ENCODE data around the gene WEE1.

The WEE1 gene

GRCh38 chr11:9567401-9567800 is 6.1 kb upstream of the WEE1 start:
- no peak for DNase-seq

GRCh38 chr11:9568161-9568853 is 5.2 kb upstream of the WEE1 start:
- DNase-seq, result no peak

DNA sequence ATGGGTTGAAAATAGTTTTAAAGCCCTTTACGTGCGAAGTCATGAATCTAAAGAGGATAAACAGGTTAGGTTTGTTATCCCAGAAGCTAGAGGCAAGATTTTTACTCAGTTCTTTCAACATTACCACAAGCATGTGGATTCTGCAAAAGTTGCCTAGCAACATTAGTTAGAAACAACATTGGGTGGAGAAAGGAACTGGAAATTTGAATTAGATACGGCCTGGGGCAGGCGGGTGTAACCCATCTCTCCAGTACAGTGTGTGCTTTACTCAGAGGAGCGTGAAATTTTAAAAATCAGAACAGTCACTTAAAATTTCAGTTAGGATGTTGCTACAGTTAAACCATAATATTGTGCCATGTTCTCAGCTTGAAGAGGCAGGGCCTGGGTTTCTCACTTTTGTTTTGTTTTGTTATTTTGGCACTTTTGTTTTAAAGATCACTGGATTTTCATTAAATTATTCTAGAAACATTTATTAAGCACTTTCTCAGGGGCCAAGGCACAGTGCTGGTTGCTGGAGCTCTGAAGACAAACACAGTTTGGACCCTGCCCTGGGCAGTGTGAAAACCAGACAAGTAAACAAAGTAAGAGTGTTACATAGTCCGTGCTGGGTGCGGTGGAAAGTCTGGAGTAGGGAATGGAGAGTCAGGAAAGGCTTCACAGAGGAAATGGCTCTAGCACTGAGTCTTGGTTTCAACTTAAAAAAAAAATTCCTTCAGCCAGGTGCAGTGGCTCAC is 4.4 kb upstream of the WEE1 start:
- no peak for DNase-seq

- no peak for DNase-seq
Measured at GRCh38 chr11:9569588-9570164, 3.8 kb upstream of the WEE1 start.

DNA sequence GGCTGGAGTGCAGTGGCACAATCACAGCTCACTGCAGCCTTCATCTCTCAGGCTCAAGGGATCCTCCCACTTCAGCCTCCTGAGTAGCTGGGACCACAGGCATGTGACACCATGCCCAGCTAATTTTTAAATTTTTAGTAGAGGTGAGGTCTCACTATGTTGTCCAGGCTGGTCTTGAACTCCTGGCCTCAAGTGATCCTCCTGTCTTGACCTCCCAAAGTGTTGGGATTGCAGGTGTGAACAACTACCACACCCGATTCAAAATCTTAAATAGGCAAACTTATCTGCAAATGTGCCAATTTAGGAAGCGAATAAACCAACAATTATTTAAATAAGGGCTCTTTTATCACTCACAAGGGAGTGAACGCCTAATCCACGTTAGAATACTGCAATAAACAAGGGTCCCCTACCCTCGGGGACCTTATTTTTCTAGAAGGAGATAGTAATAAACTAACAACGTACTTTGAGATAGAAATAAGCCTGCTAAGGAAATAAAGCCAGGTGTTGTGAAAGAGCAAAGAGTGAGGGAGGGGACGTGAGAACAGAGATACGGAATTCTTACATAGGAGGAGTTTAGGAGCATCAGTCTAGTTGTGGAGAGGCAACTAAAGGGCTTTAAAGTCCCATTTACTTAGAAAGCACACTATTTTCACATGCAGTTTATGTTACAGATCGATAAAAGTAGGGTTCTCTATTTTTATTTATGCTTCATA is 3.0 kb upstream of the WEE1 start:
- no peak for DNase-seq

DNA sequence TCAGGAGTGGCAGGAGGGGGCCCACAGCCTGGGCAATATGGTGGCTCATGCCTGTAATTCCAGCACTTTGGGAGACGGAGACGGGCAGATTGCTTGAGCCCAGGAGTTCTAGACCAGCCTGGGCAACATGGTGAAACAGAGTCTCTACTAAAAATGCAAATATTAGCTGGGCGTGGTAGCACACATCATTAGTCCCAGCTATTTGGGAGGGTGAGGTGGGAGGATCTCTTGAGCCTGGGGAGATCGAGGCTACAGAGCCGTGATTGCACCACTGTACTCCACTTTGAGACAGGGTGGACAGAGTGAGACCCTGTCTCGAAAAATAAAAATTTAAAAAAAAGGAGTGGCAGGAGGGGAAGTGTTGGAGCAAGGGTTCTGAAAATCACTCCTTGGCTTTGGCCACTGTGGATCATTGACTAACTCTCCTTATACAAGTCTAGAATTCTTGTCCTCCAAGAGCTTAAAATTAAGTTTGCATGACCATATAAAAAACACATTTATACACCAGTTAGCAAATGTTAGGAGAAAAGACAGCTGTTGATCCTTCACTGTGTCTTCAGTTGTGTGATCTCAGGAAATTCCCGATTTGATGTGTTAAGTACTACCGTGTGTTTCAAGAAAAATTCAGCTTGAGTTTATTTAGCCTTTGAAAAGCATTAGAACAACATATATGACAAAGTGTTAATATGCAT is 2.3 kb upstream of the WEE1 start:
- no peak for DNase-seq

DNA sequence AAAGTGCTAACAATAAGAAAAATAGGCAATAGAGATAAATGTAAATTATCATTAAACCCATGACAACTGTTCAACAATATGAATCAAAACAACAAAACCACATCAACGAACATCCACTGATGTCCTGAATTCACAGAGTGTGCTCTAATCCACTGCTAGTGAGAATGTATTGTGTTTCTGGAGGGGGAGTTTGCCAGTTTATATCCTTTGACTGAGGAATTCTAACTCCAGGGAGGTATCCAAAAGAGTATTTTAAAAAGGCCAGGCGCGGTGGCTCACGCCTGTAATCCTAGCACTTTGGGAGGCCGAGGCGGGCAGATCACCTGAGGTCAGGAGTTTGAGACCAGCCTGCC is 1.7 kb upstream of the WEE1 start:
- no peak for DNase-seq

DNA sequence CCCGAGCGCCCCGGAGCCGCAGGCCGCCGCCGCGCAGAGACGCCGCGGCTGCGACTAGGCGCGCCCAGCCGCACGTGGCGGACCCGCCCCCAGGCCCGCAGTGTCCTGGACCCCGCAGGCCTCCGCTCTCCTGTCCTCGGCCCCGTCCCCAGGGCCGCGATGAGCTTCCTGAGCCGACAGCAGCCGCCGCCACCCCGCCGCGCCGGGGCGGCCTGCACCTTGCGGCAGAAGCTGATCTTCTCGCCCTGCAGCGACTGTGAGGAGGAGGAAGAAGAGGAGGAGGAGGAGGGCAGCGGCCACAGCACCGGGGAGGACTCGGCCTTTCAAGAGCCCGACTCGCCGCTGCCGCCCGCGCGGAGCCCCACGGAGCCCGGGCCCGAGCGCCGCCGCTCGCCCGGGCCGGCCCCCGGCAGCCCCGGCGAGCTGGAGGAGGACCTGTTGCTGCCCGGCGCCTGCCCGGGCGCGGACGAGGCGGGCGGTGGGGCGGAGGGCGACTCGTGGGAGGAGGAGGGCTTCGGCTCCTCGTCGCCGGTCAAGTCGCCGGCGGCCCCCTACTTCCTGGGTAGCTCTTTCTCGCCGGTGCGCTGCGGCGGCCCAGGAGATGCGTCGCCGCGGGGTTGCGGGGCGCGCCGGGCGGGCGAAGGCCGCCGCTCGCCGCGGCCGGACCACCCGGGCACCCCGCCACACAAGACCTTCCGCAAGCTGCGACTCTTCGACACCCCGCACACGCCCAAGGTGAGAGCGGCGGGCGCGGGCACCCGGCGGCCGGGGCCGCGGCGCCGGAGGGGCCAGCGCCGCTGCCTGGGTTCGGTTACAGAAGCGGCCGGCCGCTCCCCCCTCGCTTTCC is 528 bp downstream of the WEE1 start:
- DNase-seq, result no peak

DNA sequence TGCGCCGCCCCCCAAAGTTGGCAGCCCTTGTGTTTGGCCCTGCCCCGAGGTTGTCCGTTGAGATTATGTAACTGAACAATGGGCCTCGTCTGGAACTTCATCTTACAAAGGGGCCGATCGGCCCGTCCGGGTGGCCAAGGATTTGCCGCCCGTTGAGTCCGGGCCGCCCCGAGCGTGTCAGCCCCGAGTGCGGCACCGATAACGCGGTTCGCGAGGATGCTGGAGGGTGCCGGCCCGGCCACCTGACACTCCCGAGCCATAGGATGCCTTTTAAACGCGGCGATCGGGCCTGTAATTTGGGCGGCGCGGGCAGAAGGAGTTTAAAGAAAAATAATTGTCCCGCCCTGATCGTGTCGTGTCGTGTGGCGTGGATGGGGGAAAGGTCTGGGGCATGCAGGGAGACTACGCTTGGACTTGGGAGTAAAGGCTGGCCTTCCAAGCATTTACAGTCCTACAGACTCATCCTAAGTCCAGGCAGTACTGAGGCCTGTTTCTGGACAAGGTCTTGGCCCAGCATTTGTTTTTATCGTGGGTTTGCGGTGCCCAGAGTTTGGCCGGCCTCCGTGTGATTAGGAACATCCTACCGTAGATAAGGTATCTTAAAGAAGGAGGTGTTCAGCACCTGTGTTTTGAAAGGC is 1.3 kb downstream of the WEE1 start:
- DNase-seq, result no peak

DNA sequence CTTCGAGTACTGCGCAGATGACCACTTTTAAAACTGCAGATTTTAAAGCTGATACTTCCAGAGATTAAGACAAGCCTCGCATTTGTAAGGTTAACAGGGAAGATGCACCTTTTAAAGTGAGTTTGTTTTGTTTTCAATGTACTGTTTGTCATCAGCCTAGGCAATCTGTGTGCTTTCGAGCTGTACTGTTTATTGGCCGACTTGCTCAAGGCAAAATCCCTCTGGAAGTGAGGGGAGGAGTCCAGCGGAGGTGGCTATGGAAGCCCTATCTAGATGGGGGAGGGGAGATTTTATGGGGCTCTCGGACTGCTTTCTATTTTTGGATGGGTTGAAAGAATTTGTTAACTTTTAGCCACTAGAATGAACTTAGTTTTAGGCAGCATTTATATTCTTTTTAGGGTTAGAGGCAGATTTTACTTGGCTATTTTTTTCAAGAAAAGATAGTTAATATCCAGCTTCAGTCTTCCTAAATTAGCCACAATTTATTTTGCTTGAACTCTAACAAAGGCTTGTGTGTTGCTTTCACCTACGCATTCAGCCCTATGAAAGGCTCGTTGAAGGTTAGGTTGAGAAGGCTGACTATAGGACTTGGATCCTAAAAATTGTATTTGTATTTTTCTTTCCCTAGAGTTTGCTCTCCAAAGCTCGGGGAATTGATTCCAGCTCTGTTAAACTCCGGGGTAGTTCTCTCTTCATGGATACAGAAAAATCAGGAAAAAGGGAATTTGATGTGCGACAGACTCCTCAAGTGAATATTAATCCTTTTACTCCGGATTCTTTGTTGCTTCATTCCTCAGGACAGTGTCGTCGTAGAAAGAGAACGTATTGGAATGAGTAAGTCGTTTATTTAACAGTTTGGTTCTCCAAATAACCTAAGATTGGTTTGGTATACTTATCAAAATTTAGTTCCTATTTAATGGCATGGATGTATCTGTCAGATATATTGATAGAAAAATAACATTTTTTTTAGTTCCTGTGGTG is 2.1 kb downstream of the WEE1 start:
- DNase-seq, result peak; percentile 45

DNA sequence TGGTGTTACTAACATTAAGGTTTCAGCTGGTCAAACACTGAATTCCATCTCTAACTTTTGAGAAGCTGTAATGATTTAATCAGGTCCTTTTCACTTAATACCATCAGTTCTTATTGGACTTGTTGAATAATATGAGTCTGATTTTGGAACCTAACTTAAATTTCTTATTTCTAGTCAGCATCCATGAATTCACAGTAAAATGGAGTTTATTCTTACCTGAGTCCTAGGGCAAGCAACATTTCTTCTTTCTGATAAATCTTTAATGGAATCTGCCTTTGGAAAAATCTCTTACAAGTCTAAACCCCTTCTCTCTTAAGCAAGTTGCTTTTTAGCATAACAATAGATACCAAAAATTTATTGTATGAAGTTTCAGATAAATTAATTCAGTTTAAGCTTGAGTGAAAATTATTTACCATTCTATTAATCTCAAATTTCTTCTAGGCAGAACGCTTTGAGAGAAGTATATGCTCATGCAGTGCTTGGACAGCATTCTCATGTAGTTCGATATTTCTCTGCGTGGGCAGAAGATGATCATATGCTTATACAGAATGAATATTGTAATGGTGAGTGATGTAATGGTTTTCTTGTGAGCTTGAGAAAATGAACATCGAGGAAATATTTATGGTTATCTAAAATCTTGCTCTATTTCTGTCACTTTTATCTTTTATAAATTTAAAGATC is 3.4 kb downstream of the WEE1 start:
- DNase-seq, result no peak

- no peak for DNase-seq
Measured at GRCh38 chr11:9577556-9577955, 4.1 kb downstream of the WEE1 start.

- no peak for DNase-seq
Measured at GRCh38 chr11:9580894-9581293, 7.4 kb downstream of the WEE1 start.

- no peak for DNase-seq
Measured at GRCh38 chr11:9581556-9582161, 8.2 kb downstream of the WEE1 start.

DNA sequence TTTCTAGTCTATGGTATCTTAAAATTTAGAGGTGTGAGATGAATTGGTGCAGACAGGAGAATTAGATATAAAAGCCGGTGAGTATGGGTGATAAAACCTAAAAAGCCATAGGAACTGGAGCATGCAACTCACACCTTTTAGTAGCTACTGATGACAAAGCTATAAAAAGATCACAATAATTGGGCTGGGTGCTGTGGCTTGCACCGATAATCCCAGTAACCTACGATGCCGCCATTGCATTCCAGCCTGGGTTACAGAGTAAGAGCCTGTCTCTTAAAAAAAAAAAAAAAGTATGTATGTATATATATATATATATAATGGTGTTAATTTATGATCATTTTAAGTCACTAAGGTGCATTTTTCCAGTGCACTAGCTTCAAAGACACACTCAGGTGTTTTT is 17.2 kb downstream of the WEE1 start:
- no peak for DNase-seq

- no peak for DNase-seq
Measured at GRCh38 chr11:9594267-9595046, 21.0 kb downstream of the WEE1 start.

GRCh38 chr11:9596926-9597464 is 23.5 kb downstream of the WEE1 start:
- no peak for DNase-seq

GRCh38 chr11:9600166-9600565 is 26.7 kb downstream of the WEE1 start:
- no peak for DNase-seq
